Right hindlimb (tissue), 1 donor: Measurements from ENCODE around the gene KRTAP10-9.
"Not testable (repeated sequence)": the region's sequence is repeated elsewhere in the genome, so short reads cannot be mapped to it uniquely, and the experiment has no call there.

Experiments
- DNase-seq: peaks from one replicate; pipeline ENCODE4 v3.0.0-alpha.2; 2018

Gene KRTAP10-9

DNA sequence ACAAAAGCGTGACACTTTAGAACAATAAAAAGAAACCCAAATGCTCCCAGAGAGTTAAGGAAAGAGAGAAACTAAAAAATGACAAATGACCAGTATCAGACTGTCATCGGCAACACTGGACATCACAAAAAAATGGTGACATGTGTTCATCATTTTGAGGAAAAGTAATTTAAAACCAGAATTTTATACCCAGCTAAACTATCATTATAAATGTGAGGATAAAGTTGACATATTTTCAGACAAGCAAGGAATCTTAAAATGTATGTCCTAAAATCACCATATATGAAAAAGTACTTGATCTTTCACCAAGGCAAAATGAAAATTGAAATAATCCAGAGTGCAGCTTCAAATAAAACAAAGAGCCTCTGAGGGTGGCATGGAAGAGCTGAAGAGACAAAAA is 18.0 kb downstream of the KRTAP10-9 start:
- DNase-seq: no peak

DNA sequence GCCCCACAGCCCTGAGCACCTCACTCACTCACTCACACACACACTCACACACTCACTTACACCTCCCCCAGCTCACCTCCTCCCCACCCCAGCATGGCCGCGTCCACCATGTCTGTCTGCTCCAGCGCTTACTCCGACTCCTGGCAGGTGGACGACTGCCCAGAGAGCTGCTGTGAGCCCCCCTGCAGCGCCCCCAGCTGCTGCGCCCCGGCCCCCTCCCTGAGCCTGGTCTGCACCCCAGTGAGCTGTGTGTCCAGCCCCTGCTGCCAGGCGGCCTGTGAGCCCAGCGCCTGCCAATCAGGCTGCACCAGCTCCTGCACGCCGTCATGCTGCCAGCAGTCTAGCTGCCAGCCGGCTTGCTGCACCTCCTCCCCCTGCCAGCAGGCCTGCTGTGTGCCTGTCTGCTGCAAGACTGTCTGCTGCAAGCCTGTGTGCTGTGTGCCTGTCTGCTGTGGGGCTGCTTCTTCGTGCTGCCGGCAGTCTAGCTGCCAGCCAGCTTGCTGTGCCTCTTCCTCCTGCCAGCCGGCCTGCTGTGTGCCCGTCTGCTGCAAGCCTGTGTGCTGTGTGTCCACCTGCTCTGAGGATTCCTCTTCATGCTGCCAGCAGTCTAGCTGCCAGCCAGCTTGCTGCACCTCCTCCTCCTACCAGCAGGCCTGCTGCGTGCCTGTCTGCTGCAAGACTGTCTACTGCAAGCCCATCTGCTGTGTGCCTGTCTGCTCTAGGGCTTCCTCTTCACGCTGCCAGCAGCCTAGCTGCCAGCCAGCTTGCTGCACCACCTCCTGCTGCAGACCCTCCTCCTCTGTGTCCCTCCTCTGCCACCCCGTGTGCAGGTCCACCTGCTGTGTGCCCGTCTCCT is 19.7 kb downstream of the KRTAP10-9 start, which contains the start of gene KRTAP10-11:
Gene KRTAP10-11, plus strand, starts transcription at position 49 of the 856 bp plus-strand sequence. Its CDS starts 45 bp downstream, at position 94.
- DNase-seq: not testable (repeated sequence)

DNA sequence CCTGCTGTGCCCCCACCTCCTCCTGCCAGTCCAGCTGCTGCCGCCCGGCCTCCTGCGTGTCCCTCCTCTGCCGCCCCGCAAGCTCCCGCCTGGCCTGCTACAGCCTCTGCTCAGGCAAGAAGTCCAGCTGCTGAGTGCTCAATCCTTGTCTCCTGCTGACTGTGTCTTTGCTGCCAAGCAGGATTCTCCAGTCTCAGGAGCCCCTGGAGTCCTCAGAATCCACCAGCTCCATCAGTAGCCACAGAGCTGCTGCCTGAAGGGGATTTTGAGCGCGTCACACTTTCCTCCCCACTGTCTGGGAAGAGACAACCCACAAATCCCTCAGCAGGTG is 20.3 kb downstream of the KRTAP10-9 start:
- no peak for DNase-seq

DNA sequence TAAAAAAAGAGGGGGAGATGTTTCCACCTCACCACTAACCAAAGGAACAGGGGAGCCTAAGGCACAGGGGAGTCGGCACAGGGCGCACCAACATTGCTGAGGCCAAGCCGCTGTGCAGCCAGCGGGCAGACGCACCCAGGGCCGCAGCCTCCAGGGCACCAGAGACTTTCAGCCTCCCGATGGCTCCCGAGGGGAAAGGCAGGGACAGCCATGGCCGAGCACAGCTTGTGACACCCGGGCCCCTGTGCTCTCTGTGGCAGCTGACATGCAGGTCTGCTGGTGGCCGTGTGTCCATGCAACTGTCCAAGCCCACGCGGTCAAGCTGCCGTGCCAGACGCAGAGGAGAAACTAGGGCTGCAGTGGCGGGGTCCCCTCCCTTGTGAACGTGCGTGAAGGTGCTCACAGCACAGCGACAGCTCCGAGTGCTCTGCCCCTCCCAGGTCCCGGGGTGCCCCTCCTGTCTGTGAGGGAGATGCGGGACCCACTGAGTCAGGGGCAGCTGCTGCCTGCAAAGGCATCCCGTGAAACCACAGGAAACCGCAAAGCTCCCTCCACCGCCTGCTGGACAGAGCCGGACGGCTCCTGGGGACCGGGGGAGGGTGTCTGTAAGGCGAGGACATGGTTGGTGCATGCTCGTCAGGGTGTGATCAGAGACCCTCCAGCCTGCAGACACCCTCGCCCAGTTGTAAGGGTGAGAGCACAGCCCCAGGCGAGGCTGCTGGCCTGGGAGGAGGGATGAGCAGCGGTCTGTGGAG is 21.8 kb downstream of the KRTAP10-9 start:
- no peak for DNase-seq

DNA sequence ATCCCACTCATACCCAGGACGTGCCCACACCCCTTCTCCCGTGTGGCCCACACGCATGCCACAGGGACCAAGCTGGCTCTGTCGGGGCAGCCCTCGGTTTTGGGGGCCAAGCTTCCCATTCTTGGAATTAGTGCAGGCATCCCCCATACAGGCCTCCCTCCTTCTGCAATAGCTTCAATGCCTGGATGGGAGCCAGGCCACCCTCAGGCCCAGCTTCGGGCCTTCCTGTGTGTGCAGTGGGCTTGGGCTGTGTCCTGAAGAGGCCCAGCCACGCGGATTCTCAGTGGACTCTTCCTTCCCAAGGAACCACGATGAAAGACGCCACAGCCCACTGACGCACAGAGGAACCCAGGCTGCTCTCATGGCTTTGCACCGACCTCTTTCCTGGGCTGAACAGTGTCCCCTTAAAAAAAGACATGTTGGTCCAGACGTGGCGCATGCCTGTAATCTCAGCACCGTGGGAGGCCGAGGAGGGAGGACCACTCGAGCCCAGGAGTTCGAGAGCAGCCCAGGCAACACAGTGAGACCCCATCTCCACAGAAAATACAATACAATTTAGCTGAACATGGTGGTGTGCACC is 22.7 kb downstream of the KRTAP10-9 start:
- no peak for DNase-seq

DNA sequence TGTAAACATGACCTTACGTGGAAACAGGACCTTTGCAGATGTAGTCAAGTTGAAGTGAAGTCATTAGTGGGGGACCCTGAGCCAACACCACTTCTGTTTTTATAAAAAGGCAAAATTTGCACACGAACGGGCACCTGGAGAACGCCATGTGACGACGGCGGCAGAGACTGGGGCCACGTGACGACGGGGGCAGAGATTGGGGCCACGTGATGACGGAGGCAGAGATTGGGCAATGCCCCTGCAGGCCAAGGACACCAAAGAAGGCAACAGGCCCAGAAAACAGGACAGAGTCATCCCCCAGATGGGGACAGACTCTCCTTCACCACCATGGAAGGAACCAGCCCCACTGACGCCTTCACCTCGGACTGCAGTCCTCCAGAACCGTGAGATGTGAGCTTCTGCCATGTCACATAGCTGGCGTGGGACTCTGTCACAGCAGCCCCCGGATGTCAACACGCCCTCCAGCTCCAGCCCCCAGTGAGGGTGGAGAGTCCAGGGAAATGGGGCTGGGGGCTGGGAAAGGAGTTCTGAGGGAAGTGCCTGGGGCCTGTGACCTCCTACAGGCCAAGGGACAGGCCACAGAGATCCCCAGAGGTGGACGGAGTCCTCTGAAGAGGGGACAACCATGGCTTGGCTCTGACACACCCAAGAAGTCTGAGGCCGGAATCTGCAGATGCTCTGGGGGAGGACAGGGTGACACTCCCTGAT is 23.5 kb downstream of the KRTAP10-9 start:
- DNase-seq: no peak

DNA sequence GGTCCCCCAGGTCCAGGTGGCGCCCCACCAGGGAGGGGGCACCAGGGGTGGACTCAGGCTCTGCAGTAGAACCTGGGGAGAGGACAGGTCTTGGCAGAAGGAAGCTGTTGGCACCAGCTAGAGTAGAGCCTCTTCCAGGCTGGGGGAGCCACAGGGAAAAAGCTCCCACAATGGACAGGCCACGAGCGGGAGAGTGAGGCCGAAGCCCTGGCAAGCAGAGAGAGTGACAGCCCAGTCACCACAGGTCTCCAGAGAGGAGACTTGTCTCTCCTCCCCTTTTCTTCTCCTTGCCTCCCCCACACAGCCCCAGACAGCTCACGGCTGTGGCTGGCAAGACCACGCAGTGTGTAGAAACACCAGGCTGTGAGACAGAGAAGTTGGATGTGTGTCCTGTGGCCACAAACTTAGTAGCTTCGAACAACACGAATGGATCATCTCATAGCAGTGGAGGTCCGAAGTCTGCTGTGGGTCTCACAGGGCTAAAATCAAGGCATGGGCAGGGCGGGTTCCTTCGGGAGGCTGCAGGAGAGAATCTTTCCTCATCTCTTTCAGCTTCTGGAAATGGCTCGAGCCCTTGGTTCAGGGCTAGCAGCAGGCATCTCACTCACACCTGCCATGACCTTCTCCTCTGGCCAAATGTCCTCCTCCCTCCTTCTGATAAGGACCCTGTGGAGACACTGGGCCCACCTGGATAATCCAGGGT is 24.2 kb downstream of the KRTAP10-9 start:
- no peak for DNase-seq

DNA sequence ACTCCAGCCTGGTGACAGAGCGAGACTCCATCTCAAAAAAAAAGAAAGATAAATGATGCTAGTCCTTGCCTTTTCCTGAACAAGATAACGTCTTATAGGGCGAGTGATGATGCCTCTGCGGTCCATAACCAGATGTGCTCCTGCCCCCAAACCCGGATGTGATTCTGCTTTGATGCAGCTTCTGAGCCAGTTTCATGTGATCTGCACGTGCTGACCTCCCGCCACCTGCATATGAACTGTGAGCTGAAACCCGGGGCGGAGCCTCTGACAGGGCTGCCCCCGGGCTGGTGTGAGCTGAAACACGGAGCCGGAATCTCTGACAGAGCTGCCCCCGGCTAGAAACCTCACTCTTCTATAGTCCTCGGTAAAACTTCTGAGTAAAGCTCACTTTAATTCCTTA is 26.2 kb downstream of the KRTAP10-9 start:
- DNase-seq: no peak

DNA sequence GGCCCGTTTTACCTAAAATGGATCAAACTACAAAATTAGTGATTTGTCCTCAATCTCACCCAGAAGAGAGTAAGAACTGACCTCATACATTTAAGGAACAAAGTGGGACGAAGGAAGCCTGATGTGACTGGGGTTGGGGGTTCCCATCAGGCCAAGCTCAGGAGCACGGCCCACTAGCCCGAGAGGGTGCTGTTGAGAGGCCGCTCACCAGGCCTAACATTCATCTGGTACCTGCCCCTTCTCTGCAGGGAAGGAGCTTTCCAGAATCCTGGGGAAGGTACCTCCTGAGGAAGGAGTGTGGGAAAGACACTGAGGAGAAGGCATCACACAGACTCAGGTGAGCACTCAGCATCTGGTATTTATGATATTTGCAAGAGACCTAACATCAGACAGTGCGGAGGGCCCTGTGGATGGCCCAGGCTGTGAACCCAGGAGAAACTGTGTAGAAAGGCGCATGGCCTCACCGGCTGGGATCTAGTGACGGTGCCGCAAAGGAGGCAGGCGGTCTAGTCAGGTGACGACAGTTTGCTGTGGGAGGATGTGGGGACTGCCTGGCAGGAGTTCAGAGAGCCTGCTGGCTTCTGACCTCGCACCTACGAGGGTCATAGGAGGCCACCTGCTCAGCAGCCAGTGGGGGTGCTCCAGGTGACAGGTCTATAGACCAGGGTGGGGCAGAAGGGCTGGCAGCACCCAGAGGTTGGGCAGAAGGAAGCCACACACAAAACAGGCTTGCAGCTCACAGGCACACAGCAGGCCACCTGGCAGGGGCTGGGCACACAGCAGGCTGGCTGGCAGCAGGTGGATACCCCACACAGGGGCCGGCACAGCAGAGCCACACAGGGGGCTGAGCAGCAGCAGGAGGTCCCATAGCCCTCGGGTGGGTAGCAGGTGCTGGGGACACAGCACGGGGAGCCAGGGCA is 27.0 kb downstream of the KRTAP10-9 start:
- no peak for DNase-seq

DNA sequence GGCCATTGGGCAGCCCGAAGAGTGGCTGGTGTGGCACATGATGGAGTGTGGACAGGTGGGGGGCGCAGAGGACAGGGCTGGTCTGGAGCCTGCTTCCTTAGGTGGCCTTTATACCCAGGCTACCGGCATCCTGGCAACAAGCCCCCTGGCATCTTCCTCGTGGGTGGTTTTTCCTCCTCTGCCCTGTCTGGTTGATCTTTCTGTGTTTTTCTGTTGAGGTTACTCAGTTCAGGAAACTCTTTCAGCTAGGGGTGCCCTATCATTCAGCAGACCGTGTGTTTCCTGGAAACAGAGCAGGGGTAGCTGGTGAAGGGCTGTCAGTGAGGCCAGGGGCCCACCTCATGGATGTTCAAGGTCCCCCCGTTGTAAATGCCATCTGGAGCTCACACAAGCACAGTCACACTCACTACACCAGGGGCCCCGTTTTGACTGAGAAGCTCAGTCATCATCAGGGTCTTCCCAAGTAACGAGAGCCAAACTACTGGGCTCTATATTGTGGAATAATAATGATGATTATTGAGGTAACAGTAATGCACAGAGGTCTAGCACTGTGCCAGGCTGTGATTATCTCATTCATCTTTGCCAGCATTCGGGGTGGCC is 27.8 kb downstream of the KRTAP10-9 start, which contains the start of gene KRTAP12-4:
Gene KRTAP12-4, minus strand, starts transcription at position 84 of the 600 bp plus-strand sequence. Its CDS starts 45 bp downstream, at position 39.
- DNase-seq: no peak

DNA sequence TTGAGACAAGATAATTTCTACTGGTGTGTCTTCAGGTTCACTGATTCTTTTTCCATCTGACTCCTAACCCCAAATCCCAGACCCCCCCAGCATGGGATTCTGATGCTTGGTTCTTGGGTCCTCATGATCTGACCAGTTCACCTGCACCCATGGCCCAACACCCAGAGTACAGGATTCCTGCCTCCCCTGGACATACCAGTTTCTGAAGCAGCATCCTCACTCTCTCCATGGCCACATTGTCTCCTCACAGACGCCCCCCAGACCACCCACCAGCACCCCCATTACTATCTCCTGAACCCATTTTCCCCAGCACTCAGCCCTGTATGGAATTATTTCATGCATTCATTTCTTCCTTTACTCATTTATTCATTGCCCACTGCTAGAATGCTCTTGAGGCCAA is 30.0 kb downstream of the KRTAP10-9 start:
- no peak for DNase-seq

DNA sequence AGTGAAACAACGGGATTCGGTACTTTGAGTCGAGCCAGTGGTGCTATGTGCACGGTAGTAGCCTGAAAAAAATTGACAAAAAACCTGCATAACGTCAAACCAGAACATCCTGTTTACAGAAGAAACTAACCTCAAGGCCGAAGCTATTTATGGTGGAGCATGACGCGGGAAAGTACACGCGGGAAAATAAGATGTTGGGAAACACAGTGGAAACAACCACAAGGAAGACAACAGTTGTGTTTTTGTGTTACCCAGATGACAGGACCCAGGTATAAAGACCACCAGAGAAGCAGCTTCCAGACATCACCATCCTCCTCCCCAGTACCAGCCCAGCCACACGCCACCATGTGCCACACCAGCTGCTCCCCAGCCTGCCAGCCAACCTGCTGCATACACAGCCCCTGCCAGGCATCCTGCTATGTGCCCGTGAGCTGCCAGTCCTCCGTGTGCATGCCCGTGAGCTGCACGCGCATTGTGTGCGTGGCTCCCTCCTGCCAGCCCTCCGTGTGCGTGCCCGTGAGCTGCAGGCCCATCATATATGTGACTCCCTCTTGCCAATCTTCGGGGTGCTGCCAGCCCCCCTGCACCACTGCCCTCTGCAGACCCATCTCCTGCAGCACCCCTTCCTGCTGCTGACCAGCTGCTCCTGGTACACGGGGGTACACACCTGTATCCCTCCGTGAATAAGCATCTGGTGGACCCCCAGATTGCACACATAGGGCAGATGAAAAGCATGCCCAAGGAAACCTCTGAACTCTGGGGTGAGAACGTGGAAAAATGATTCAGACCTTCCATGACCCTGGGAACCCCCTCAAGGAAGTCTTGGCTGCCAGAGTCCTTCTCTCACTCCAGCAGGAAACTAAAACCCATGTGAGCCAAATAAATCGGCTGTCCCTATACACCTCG is 31.0 kb downstream of the KRTAP10-9 start, which contains the start of gene KRTAP12-3:
Gene KRTAP12-3, plus strand, starts transcription at position 298 of the 906 bp plus-strand sequence. Its CDS starts 48 bp downstream, at position 346.
- no peak for DNase-seq

DNA sequence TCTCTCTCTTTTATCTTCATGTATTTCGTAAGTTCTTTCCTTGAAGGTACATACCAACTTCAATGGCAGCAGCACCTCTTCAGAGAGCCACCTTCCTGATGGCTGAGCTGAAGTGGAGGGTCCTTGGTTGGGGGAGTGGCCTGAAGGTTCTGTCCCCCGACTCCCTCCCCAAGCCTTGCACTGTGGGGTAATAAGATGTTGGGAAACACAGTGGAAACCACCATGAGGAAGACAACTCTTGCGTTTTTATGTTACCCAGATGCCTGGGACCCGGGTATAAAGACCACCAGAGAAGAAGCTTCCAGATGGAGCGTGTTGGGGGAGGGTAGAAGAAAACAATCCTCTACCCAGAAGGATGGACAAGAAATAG is 31.6 kb downstream of the KRTAP10-9 start:
- DNase-seq: no peak

DNA sequence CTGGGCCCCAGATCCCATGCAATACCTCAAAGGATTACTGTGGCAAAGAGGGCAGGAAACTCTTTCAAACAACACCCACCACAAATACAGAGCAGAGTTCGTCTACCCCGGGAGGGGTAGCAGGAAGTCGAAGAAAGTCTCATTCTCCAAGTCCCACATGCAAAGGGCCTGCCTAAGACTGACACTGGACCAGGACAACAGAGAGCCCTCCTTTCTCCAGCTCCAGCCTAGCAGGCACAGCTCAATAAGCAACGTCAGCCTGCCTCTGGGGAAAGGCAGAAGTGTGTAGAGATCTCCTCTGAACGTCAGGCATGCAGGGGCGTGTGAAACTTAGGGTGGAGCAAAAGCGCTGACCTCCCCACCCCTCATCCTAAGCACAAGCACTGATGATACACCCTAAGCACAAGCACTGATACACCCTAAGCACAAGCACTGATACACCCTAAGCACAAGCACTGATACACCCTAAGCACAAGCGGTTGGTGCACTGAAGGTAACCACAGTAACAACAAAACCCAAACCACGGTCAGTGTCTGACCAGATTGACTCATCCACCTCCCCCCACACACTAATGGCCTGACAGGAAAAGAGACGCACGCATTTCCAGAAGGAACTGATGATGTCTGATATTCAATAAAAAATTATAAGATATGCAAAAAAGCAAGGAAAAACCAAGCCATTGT is 32.2 kb downstream of the KRTAP10-9 start:
- no peak for DNase-seq

DNA sequence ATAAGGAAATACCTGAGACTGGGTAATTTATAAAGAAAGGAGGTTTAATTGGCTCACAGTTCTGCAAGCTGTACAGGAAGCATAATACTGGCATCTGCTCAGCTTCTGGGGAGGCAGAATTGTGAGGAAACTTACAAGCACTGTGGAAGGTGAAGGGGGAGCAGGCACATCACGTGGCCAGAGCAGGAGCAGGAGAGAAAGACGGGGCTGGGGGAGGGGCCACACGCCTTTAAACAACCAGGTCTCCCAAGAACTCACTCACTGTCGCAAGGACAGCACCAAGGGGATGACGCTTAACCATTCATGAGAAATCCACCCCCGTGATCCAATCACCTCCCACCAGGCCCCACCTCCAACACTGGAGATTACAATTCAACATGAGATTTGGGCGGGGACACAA is 34.7 kb downstream of the KRTAP10-9 start:
- DNase-seq: not testable (repeated sequence)

DNA sequence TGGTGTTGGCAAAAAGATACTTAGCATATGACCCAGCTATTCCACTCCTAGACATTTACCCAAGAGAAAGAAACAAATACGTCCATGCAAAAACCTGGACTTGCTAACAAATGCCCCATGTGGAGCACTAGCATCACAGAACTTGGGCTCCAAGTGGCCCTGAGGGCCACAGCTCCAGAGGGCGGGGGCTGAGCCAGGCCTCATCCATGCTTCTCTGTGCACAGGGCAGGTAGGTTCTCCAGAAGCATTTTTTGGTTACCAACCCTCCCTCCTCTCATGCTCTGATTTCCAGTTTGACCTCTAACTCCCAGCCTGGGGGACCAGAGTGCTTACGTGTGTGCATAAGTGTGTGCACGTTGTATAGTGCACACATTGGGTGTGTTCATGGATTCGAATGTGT is 37.8 kb downstream of the KRTAP10-9 start:
- DNase-seq: no peak

DNA sequence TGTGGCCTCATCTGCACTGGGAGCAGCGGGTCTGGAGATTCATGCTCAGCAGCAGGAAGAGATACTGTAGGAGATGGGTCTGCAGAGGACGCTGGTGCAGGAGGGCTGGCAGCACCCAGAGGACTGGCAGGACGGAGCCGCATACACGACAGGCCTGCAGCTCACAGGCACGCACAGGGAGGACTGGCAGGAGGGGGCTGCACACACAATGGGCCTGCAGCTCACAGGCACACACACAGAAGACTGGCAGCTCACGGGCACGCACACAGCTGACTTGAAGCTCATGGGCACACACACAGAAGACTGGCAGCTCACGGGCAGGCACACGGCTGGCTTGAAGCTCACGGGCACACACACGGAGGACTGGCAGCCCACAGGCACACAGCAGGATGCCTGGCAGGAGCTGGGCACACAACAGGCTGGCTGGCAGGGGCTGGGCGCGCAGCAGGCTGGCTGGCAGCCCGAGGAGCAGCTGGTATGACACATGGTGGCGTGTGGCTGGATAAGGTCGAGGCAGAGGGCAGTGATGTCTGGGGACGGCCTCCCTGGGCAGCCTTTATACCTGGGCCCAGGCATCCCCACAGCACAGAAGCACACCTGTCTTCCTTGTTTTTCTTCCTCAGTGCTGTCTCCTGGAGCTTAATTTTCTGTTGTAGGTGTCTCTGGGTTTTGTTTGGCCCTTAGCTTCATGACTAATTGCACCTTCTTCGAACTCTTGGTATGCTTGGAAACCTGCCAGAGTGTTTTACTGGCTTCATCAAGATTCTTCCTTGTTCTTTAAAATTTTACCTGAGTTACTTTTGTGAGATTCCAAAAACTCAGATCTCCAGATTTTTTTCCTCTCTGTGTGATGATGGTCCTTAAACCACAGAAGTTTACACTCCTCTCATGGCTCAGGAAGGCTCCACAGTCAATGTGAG is 39.8 kb downstream of the KRTAP10-9 start, which contains the start of gene KRTAP12-2:
Gene KRTAP12-2, minus strand, starts transcription at position 527 of the 920 bp plus-strand sequence. Its CDS starts 41 bp downstream, at position 486.
- no peak for DNase-seq

DNA sequence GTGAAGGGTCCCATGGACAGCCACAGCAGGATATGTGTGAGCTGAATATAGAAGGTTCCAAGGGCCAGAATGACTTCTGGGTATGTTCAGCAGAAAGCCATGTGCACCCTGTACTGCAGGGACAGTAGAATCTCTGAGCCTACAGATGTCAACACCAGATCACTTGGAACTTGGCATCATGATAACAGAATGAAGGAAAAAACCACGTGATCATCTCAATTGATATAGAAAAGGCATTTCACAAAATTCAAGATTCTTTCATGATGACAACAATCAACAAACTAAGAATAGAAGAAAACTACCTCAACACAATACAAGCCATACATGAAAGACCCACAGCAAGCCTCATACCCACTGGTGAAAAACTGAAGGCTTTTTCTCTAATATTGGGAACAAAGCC is 40.7 kb downstream of the KRTAP10-9 start:
- DNase-seq: no peak
